ENCODE data around the gene SNX12.

DNA sequence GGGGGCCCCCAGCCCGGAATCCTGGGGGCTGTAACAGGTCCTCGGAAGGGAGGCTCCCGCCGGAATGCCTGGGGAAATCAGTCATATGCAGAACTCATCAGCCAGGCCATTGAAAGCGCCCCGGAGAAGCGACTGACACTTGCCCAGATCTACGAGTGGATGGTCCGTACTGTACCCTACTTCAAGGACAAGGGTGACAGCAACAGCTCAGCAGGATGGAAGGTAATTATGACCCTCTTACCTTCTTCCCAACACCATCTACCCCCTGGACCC lies 28.6 kb upstream of the SNX12 start:
- TF ChIP-seq EZH2 (IDR thresholded peaks at IDR 0.05; ENCODE audit: insufficient read depth, poor library complexity, severe bottlenecking) (no peak), EZH2phosphoT487 (IDR thresholded peaks at IDR 0.05; ENCODE audit: insufficient read depth, low read depth) (no peak)
